GM23248 (cell line): Measurements from ENCODE around the gene CHM.

Experiments
- EZH2 ChIP-seq: fragments of 200-600 bp; sonication (generic); IDR thresholded peaks from 2 replicates; pipeline ENCODE4 v1.6.1; 2018; ENCODE audit warnings: antibody characterized with exemption, mild to moderate bottlenecking; ENCODE audit not compliant: insufficient read depth, poor library complexity, severe bottlenecking
- EZH2phosphoT487 ChIP-seq: fragments of 200-600 bp; sonication (generic); IDR thresholded peaks from 2 replicates; pipeline ENCODE4 v1.6.1; 2018; ENCODE audit warnings: antibody characterized with exemption, moderate library complexity, mild to moderate bottlenecking, low read depth; ENCODE audit not compliant: insufficient read depth

GRCh38 chrX:85897362-85898126 is 149.8 kb downstream of the CHM start:
- TF ChIP-seq EZH2 (no peak), EZH2phosphoT487 (no peak)
